Urinary bladder (tissue), 4 donors: ENCODE data around the gene ANKRA2. TPM values are rescaled to one million over a fixed set of nuclear protein-coding genes. Genes with fewer than 3 reads are reported as not detected.

Experiments
- DNase-seq: peaks from one replicate; pipeline ENCODE4 v3.0.0-alpha.2; 2015; ENCODE audit errors: extremely low spot score
- H3K27ac ChIP-seq: one replicate; pipeline ENCODE4 v1.5.1; 2013; ENCODE audit warnings: low read depth, mild to moderate bottlenecking, moderate library complexity
- H3K36me3 ChIP-seq: one replicate; pipeline ENCODE4 v1.6.1; 2013; ENCODE audit warnings: mild to moderate bottlenecking, moderate library complexity; ENCODE audit not compliant: insufficient read depth
- H3K4me1 ChIP-seq: one replicate; pipeline ENCODE4 v1.6.1; 2013; ENCODE audit warnings: mild to moderate bottlenecking, moderate library complexity; ENCODE audit not compliant: insufficient read depth
- H3K4me3 ChIP-seq: one replicate; pipeline ENCODE4 v1.5.1; 2013; ENCODE audit warnings: low read depth, low read length
- WGBS: extraction: QIAGEN DNeasy Blood & Tissue Kit; methylation state at CpG from one replicate; pipeline ENCODE4 v1.1.7; 2013; 5-methylcytosine and 5-hydroxymethylcytosine counted together
- polyA plus RNA-seq: library from polyadenylated mRNA; stranded (reverse); fragments of 200-250 nt; gene quantifications from one replicate; pipeline ENCODE4 v1.2.3, GENCODE V29; 2013
- total RNA-seq: library from RNA; depleted of rRNA; stranded (reverse); fragments of >200 nt; gene quantifications from one replicate; pipeline ENCODE4 v1.2.3, GENCODE V29; 2014
- donor health status: healthy with polysubstance abuse.
- donor health status: healthy.

ANKRA2 gene
- total RNA-seq (61.8 TPM), polyA plus RNA-seq (20.6 TPM)

GRCh38 chr5:73565139-73565968, at the start of gene ANKRA2, which contains the start of gene UTP15:
Gene ANKRA2, minus strand, starts transcription at chr5:73565639. Its CDS starts 2,758 bp downstream, at chr5:73562881.
Gene UTP15, plus strand, starts transcription at chr5:73565743. Its CDS starts 1,602 bp downstream, at chr5:73567345.
- Histone ChIP-seq H3K27ac (peak within 1 kb of the TSS; percentile 91), H3K4me1 (no peaks in the 10 kb centered on the region), H3K36me3 (no peaks in the 10 kb centered on the region), H3K4me3 (peak within 1 kb of the TSS; percentile 71)
- WGBS = under 1% methylated on average over 62 of the region's 62 CpGs
- peak; percentile 98 for DNase-seq

DNA sequence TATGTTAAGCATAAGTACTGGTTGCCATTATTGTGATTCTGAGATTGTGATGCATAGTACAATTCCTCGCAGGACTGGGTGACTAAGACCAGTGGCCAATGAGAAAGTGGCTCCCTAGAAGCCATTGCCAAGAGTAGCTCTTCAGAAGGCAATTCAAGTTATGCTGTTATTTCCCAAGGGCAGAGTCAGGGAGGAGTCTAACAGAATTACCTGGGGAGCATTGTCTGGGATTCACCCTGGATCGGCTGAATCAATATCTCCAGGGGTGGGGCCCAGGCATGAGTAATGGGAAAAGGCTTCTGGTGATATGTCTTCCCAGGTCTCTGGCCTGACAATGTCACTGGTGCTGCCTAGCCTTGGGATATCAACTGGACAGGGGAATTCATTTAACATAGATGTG, 49.6 kb upstream of the ANKRA2 start:
- 72% methylated on average over 2 of the region's 2 CpGs for WGBS
- no peaks in the 10 kb centered on the region for H3K36me3 ChIP-seq
- no peak overlapping the region for H3K27ac ChIP-seq
- H3K4me3 ChIP-seq = no peak overlapping the region
- DNase-seq = no peak
- peaks cover 1% of the 10 kb centered on the region for H3K4me1 ChIP-seq

DNA sequence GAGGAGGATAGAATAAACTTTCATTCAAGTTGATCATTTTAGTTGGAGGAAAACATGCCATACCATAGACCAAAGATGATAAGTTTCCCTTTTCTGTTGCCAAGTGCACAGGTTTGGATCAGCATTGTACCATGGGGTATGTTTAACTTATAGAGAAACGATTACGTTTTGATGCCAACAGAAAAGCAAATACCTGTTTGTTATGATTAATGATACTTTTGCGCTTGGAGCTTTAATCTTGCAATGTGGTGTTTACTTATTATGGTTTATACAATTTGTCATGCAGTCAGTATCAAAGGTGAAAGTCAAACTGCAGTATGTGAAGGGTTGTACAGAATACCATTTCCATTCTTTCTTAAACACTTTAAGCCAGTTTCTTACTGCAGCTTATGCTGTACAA, 47.4 kb upstream of the ANKRA2 start:
- WGBS = 53% methylated on average over 3 of the region's 3 CpGs
- Histone ChIP-seq H3K4me1 (peaks cover 1% of the 10 kb centered on the region), H3K36me3 (no peaks in the 10 kb centered on the region), H3K27ac (no peak overlapping the region), H3K4me3 (no peak overlapping the region)
- no peak for DNase-seq

GRCh38 chr5:73607228-73607627, 41.8 kb upstream of the ANKRA2 start:
- Histone ChIP-seq H3K4me3 (no peak overlapping the region), H3K36me3 (no peaks in the 10 kb centered on the region), H3K4me1 (no peaks in the 10 kb centered on the region), H3K27ac (no peak overlapping the region)
- DNase-seq = no peak

GRCh38 chr5:73606206-73606753, 40.8 kb upstream of the ANKRA2 start:
- Histone ChIP-seq H3K36me3 (no peaks in the 10 kb centered on the region), H3K4me1 (no peaks in the 10 kb centered on the region), H3K27ac (no peak overlapping the region), H3K4me3 (no peak overlapping the region)
- whole genome bisulfite sequencing = 37% methylated on average over 3 of the region's 3 CpGs
- DNase-seq = no peak

GRCh38 chr5:73605223-73606087, 40.0 kb upstream of the ANKRA2 start:
- H3K36me3 ChIP-seq = no peaks in the 10 kb centered on the region
- 68% methylated on average over 8 of the region's 8 CpGs for WGBS
- no peaks in the 10 kb centered on the region for H3K4me1 ChIP-seq
- H3K4me3 ChIP-seq = no peak overlapping the region
- no peak for DNase-seq
- no peak overlapping the region for H3K27ac ChIP-seq

DNA sequence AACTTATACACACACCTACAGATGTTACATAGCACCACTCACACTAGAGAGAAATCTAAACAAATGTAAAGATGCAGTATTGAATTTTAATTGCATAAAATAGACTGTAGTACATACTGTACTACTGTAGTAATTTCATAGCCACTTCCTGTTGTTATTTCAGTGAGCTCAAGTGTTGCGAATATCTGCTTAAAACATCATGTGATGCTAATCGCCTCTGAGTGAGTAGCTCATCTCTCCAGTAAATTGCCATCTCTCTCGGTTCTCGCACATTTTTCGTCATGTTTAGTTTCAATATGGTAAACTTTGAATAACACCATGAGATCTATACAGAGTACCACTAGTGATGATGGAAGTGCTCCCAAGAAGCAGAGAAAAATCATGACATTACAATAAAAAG, 38.6 kb upstream of the ANKRA2 start:
- Histone ChIP-seq H3K4me1 (no peaks in the 10 kb centered on the region), H3K4me3 (no peak overlapping the region), H3K36me3 (no peaks in the 10 kb centered on the region), H3K27ac (no peak overlapping the region)
- DNase-seq = no peak
- 90% methylated on average over 5 of the region's 5 CpGs for WGBS

DNA sequence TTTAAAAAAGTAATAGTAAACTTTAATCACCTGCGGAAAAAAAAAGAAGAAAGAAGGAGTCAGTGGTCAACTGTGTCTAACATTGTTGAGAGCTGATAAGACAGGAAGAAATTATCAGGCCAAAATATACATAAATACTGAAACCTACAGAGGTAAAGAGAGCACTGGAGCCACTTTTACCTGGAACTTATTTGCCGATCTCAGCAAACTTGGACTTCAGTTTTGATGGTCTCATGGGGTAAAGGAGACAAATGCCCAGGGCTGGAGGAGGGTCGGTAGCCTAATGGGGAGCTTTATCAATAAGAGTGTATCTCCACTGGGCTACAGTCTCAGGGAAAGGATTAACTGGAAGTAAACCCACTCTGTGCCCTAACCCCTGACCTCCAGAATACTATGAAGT, 33.9 kb upstream of the ANKRA2 start:
- WGBS = 95% methylated on average over 3 of the region's 3 CpGs
- Histone ChIP-seq H3K36me3 (no peaks in the 10 kb centered on the region), H3K4me1 (no peaks in the 10 kb centered on the region), H3K4me3 (no peak overlapping the region), H3K27ac (no peak overlapping the region)
- DNase-seq = no peak

DNA sequence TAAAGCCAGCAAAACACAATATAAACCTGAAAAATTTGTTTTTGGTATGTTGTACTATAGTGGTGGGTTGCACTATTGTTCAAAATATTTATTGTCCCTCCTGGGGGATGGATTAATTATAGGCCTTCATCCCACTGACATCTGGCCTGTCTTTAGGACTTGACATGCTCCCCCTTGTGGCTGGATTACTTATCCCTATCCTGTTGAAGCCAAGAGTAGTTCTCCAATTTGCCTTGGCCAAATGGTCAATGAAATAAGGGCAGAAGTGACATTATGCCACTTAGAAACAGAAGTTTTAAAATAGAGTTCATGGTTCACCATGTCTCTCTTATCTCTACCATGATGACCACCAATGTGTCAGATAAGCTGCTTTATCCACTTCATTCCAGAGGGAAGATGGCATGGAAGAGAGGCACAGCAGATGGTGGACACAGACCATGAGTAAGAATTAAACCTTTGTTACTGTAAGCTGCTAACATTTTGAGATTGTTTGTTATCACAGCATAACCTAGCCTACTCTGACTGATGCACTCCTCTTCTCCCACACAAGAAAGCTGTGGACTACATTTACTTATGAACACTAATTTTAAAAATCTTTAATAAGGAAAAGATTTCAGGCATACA, 31.4 kb upstream of the ANKRA2 start:
- Histone ChIP-seq H3K4me1 (no peaks in the 10 kb centered on the region), H3K27ac (no peak overlapping the region), H3K36me3 (no peaks in the 10 kb centered on the region), H3K4me3 (no peak overlapping the region)
- no peak for DNase-seq

DNA sequence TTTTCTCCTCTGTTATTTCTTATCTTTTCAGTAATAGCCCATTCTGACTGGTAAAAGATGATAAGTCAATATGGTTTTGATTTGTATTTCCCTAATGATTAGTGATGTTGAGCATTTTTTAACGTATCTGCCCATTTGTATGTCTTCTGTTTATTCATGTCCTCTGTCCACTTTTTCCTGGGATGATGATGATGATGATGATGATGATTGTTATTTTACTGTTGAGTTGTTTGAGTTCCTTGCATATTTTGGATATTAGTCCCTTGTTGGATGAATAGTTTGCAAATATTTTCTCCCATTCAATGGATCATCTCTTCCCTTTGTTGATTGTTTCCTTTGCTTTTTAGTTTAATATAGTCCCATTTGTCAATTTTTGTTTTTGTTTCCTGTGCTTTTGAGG, 27.1 kb upstream of the ANKRA2 start:
- H3K36me3 ChIP-seq = no peaks in the 10 kb centered on the region
- WGBS = 62% methylated on average over 1 of the region's 1 CpG

GRCh38 chr5:73591698-73592501, 26.5 kb upstream of the ANKRA2 start:
- Histone ChIP-seq H3K4me1 (no peaks in the 10 kb centered on the region), H3K4me3 (no peak overlapping the region), H3K27ac (no peak overlapping the region), H3K36me3 (no peaks in the 10 kb centered on the region)
- DNase-seq = no peak
- 35% methylated on average over 4 of the region's 4 CpGs for WGBS

More for the DNA sequence above, 27.1 kb upstream of the ANKRA2 start:
- no peaks in the 10 kb centered on the region for H3K4me1 ChIP-seq
- no peak overlapping the region for H3K27ac ChIP-seq
- no peak overlapping the region for H3K4me3 ChIP-seq
- no peak for DNase-seq

- WGBS = 56% methylated on average over 4 of the region's 4 CpGs
- Histone ChIP-seq H3K4me1 (no peaks in the 10 kb centered on the region), H3K27ac (no peak overlapping the region), H3K4me3 (no peak overlapping the region), H3K36me3 (no peaks in the 10 kb centered on the region)
- DNase-seq = peak; percentile 74
Observed at GRCh38 chr5:73591102-73591695, 25.8 kb upstream of the ANKRA2 start.
